A549 (cell line): ENCODE results near the gene DDX31. TPM values are rescaled to one million over a fixed set of nuclear protein-coding genes. Genes with fewer than 3 reads are reported as not detected.

Source experiments
- ATAC-seq, 2 experiments: fragments of 200-7000 bp in 1 of 2; fragments of >200 bp in 1 of 2; cut with Nextera tagmentation in 1 of 2; cut with Tn5 transposase in 1 of 2; 3 replicates each; pipeline versions ENCODE4 v1.8.0 to v1.9.1; 2018 to 2020; ENCODE audit warnings: mild to moderate bottlenecking in 1 of 2, moderate library complexity in 1 of 2
- CTCF ChIA-PET: fragments of 300-600 bp; sonication (Branson Sonifier 250); formaldehyde crosslinking; extraction: SDS; loops from one replicate; lab custom pipeline; 2021; ENCODE audit warnings: antibody characterized with exemption, inconsistent platforms; lab: Yijun Ruan, JAX
- POLR2A ChIA-PET: fragments of 350-600 bp; formaldehyde crosslinking; extraction: SDS; loops from one replicate; lab custom pipeline; 2021; ENCODE audit warnings: antibody characterized with exemption, inconsistent platforms; lab: Yijun Ruan, JAX
- DNase-seq, 2 experiments: peaks; one replicate each; pipeline versions ENCODE4 v3.0.0 to v3.0.0-alpha.2; 2011 to 2016; ENCODE audit warnings: low read depth in 1 of 2, low spot score in 1 of 2
- FAIRE-seq: peaks from 2 replicates; lab custom pipeline; 2011; peaks lifted over from hg19 to GRCh38; lab: Jason Lieb, UNC
- H3K27ac ChIP-seq, 2 experiments: fragments of >200 bp; sonication (Bioruptor Twin); formaldehyde crosslinking; 3 replicates each; pipeline ENCODE4 v1.5.1; 2016 to 2017
- H3K4me1 ChIP-seq: fragments of >200 bp; sonication (Bioruptor Twin); formaldehyde crosslinking; 3 replicates; pipeline ENCODE4 v1.6.1; 2016
- H3K4me2 ChIP-seq: fragments of >200 bp; sonication (Bioruptor Twin); formaldehyde crosslinking; 3 replicates; pipeline ENCODE4 v1.6.1; 2016
- H3K4me3 ChIP-seq: fragments of >200 bp; sonication (Bioruptor Twin); formaldehyde crosslinking; 3 replicates; pipeline ENCODE4 v1.5.1; 2016
- H3K9me3 ChIP-seq: fragments of >200 bp; sonication (Bioruptor Twin); formaldehyde crosslinking; 3 replicates; pipeline ENCODE4 v1.6.1; 2016
- BHLHE40 ChIP-seq: IDR thresholded peaks from 2 replicates; pipeline ENCODE4 v1.6.1; 2012; ENCODE audit warnings: low read depth, low read length, inconsistent platforms
- CBX2 ChIP-seq: fragments of 200-600 bp; sonication (generic); IDR thresholded peaks from 2 replicates; pipeline ENCODE4 v1.6.1; 2016; ENCODE audit warnings: low read depth, mild to moderate bottlenecking, borderline replicate concordance
- CHD2 ChIP-seq: fragments of 150-350 bp; IDR thresholded peaks from 2 replicates; pipeline ENCODE4 v1.6.1; 2014; ENCODE audit warnings: low read length; ENCODE audit not compliant: partially characterized antibody
- ESRRA ChIP-seq: fragments of 150-350 bp; IDR thresholded peaks from 2 replicates; pipeline ENCODE4 v1.6.1; 2014; ENCODE audit warnings: mild to moderate bottlenecking, low read length, borderline replicate concordance
- FOSL2 ChIP-seq, 2 experiments: fragments of 450-650 bp in 1 of 2; fragments of >200 bp in 1 of 2; sonication (Bioruptor Twin) in 1 of 2; formaldehyde crosslinking; IDR thresholded peaks; 2 replicates each; pipeline versions ENCODE4 v1.5.0 to v1.6.1; 2016 to 2020; ENCODE audit warnings: mild to moderate bottlenecking in 1 of 2, moderate library complexity in 1 of 2
- HDAC2 ChIP-seq: fragments of 200-600 bp; sonication (generic); IDR thresholded peaks from 2 replicates; pipeline ENCODE4 v1.6.1; 2016
- HES2 ChIP-seq: fragments of >200 bp; sonication (Bioruptor Twin); formaldehyde crosslinking; IDR thresholded peaks from 2 replicates; pipeline ENCODE4 v1.6.1; 2016
- HEYL ChIP-seq: fragments of 250-450 bp; sonication (Bioruptor Pico); IDR thresholded peaks from 2 replicates; pipeline ENCODE4 v1.8.0; 2021; ENCODE audit warnings: mild to moderate bottlenecking, moderate library complexity
- HOXB5 ChIP-seq: fragments of 250-450 bp; sonication (Bioruptor Pico); IDR thresholded peaks from 2 replicates; pipeline ENCODE4 v1.5.0; 2020; ENCODE audit warnings: mild to moderate bottlenecking, moderate library complexity
- JUNB ChIP-seq: fragments of >200 bp; sonication (Bioruptor Twin); formaldehyde crosslinking; IDR thresholded peaks from 2 replicates; pipeline ENCODE4 v1.6.1; 2016
- KDM1A ChIP-seq: fragments of 200-600 bp; sonication (generic); IDR thresholded peaks from 2 replicates; pipeline ENCODE4 v1.6.1; 2016; ENCODE audit warnings: low read depth, mild to moderate bottlenecking
- NPAS2 ChIP-seq: fragments of 250-450 bp; sonication (Bioruptor Pico); IDR thresholded peaks from 2 replicates; pipeline ENCODE4 v1.8.0; 2022; ENCODE audit warnings: mild to moderate bottlenecking, moderate library complexity, borderline replicate concordance
- PBX3 ChIP-seq: IDR thresholded peaks from 2 replicates; pipeline ENCODE4 v1.6.1; 2012
- PHF8 ChIP-seq: fragments of 200-600 bp; sonication (generic); IDR thresholded peaks from 2 replicates; pipeline ENCODE4 v1.6.1; 2016; ENCODE audit warnings: low read depth, mild to moderate bottlenecking, antibody characterized with exemption, moderate library complexity, borderline replicate concordance
- POLR2A ChIP-seq: IDR thresholded peaks from 2 replicates; pipeline ENCODE4 v1.6.1; 2012; ENCODE audit warnings: mild to moderate bottlenecking, low read length
- POLR2AphosphoS2 ChIP-seq: conservative IDR thresholded peaks from 2 replicates; pipeline ENCODE4 v1.6.1; 2012; ENCODE audit warnings: low read length, improper control_type of control experiment, inconsistent platforms
- RAD21 ChIP-seq, 2 experiments: fragments of >200 bp in 1 of 2; sonication (Bioruptor Twin) in 1 of 2; formaldehyde crosslinking in 1 of 2; IDR thresholded peaks in 1 of 2; conservative IDR thresholded peaks in 1 of 2; 2 replicates in 1 of 2; 3 replicates in 1 of 2; pipeline ENCODE4 v1.6.1; 2012 to 2018; ENCODE audit warnings: inconsistent platforms in 1 of 2
- RARB ChIP-seq: fragments of 250-450 bp; sonication (Bioruptor Pico); IDR thresholded peaks from 2 replicates; pipeline ENCODE4 v1.8.0; 2021; ENCODE audit warnings: mild to moderate bottlenecking, moderate library complexity
- SREBF2 ChIP-seq: fragments of 450-650 bp; IDR thresholded peaks from 2 replicates; pipeline ENCODE4 v1.6.1; 2014; ENCODE audit warnings: mild to moderate bottlenecking, moderate library complexity
- ZFP36 ChIP-seq: fragments of 450-650 bp; IDR thresholded peaks from 2 replicates; pipeline ENCODE4 v1.6.1; 2014; ENCODE audit warnings: borderline replicate concordance; ENCODE audit not compliant: partially characterized antibody
- ZNF302 ChIP-seq: fragments of 250-450 bp; sonication (Bioruptor Pico); IDR thresholded peaks from 2 replicates; pipeline ENCODE4 v1.9.0; 2021; ENCODE audit warnings: inconsistent platforms, mild to moderate bottlenecking, moderate library complexity
- ZSCAN20 ChIP-seq: fragments of 250-450 bp; sonication (Bioruptor Pico); IDR thresholded peaks from 2 replicates; pipeline ENCODE4 v1.8.0; 2022; ENCODE audit warnings: mild to moderate bottlenecking, moderate library complexity
- WGBS: methylation state at CpG from one replicate; pipeline ENCODE4 v1.1.6; 2017; ENCODE audit errors: missing lambda C conversion rate; 5-methylcytosine and 5-hydroxymethylcytosine counted together
- polyA plus RNA-seq, 4 experiments: library from polyadenylated mRNA; depleted of rRNA in 3 of 4; stranded (reverse); fragments of >200 nt; fragmentation: RNase III in 1 of 4; extraction: RNeasy Plus Mini Kit Qiagen cat#74134 plus additional on column Dnase treatment in 1 of 4; gene quantifications; 2 replicates in 3 of 4; 3 replicates in 1 of 4; pipeline ENCODE4 v1.2.3, GENCODE V29; 2011 to 2017
- TF ChIP-seq, protein P1 (sequence below): fragments of >200 bp; sonication (Bioruptor Twin); formaldehyde crosslinking; IDR thresholded peaks from 3 replicates; pipeline ENCODE4 v1.5.1; 2016
- TF ChIP-seq, protein P2 (sequence below): fragments of 250-450 bp; sonication (Bioruptor Pico); IDR thresholded peaks from 2 replicates; pipeline ENCODE4 v1.5.0; 2020; ENCODE audit warnings: low read depth, mild to moderate bottlenecking, moderate library complexity
- TF ChIP-seq, protein P3 (sequence below): fragments of 200-600 bp; sonication (generic); IDR thresholded peaks from 2 replicates; pipeline ENCODE4 v1.6.1; 2016; ENCODE audit warnings: antibody characterized with exemption, mild to moderate bottlenecking, moderate library complexity
- TF ChIP-seq, protein P4 (sequence below): IDR thresholded peaks from 2 replicates; pipeline ENCODE4 v1.6.1; 2012; ENCODE audit warnings: low read depth, borderline replicate concordance

The DDX31 gene
- polyA plus RNA-seq, 2 of the 4 experiments (the other 2 are of a cell fraction) = 20.0 to 30.1 TPM

- Histone ChIP-seq H3K9me3 (no peaks in the 10 kb centered on the region), H3K27ac (no peak overlapping the region), H3K4me2 (no peak overlapping the region), H3K4me3 (no peak overlapping the region), H3K4me1 (no peaks in the 10 kb centered on the region)
- no peak for FAIRE-seq
- POLR2A ChIA-PET = no interaction called here
- WGBS = 59% methylated on average over 3 of the region's 3 CpGs
- CTCF ChIA-PET = interaction anchor here (0.5 to 4.2 kb wide), 3 partner anchors 21 to 331 kb away, joined by 3 to 15 read pairs (median 3); no protein-coding TSS in a partner anchor
- DNase-seq = no peak
- no peak for ATAC-seq
- no peak for TF ChIP-seq POLR2AphosphoS2
- TF ChIP-seq PHF8 = no peak
- no peak for TF ChIP-seq NPAS2 (CRISPR knock-in tag)
- no peak for TF ChIP-seq CBX2
- TF ChIP-seq RAD21 (conservative IDR thresholded peaks at IDR 0.05 in 1 of 2, IDR thresholded peaks at IDR 0.05 in 1 of 2) = no peak
- TF ChIP-seq CHD2 = no peak
- TF ChIP-seq, protein P1, sequence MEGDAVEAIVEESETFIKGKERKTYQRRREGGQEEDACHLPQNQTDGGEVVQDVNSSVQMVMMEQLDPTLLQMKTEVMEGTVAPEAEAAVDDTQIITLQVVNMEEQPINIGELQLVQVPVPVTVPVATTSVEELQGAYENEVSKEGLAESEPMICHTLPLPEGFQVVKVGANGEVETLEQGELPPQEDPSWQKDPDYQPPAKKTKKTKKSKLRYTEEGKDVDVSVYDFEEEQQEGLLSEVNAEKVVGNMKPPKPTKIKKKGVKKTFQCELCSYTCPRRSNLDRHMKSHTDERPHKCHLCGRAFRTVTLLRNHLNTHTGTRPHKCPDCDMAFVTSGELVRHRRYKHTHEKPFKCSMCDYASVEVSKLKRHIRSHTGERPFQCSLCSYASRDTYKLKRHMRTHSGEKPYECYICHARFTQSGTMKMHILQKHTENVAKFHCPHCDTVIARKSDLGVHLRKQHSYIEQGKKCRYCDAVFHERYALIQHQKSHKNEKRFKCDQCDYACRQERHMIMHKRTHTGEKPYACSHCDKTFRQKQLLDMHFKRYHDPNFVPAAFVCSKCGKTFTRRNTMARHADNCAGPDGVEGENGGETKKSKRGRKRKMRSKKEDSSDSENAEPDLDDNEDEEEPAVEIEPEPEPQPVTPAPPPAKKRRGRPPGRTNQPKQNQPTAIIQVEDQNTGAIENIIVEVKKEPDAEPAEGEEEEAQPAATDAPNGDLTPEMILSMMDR = no peak
- TF ChIP-seq FOSL2 (IDR thresholded peaks at IDR 0.05) = no peak
- no peak for TF ChIP-seq FOSL2 (CRISPR knock-in tag; IDR thresholded peaks at IDR 0.05)
- TF ChIP-seq RARB (CRISPR knock-in tag) = no peak
- TF ChIP-seq HDAC2 = no peak
- TF ChIP-seq KDM1A = no peak
- no peak for TF ChIP-seq ESRRA
- TF ChIP-seq PBX3 = no peak
- TF ChIP-seq ZFP36 = no peak
- TF ChIP-seq BHLHE40 = no peak
- TF ChIP-seq HOXB5 (CRISPR knock-in tag) = no peak
- TF ChIP-seq, protein P2, sequence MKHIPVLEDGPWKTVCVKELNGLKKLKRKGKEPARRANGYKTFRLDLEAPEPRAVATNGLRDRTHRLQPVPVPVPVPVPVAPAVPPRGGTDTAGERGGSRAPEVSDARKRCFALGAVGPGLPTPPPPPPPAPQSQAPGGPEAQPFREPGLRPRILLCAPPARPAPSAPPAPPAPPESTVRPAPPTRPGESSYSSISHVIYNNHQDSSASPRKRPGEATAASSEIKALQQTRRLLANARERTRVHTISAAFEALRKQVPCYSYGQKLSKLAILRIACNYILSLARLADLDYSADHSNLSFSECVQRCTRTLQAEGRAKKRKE (CRISPR knock-in tag) = no peak
Measured at GRCh38 chr9:132596200-132596599, 73.6 kb downstream of the DDX31 start.

- Histone ChIP-seq H3K27ac (no peak overlapping the region), H3K4me1 (no peaks in the 10 kb centered on the region), H3K4me2 (no peak overlapping the region), H3K9me3 (no peaks in the 10 kb centered on the region), H3K4me3 (no peak overlapping the region)
- no peak for DNase-seq
- ATAC-seq = no peak
- FAIRE-seq = no peak
- POLR2A ChIA-PET = no interaction called here
- CTCF ChIA-PET = interaction anchor here (0.5 to 4.2 kb wide), 3 partner anchors 20 to 332 kb away, joined by 3 to 15 read pairs (median 3); no protein-coding TSS in a partner anchor
- 88% methylated on average over 6 of the region's 6 CpGs for WGBS
- no peak for TF ChIP-seq SREBF2
- TF ChIP-seq ZNF302 (CRISPR knock-in tag) = no peak
- no peak for TF ChIP-seq ZSCAN20 (CRISPR knock-in tag)
- TF ChIP-seq, protein P3, sequence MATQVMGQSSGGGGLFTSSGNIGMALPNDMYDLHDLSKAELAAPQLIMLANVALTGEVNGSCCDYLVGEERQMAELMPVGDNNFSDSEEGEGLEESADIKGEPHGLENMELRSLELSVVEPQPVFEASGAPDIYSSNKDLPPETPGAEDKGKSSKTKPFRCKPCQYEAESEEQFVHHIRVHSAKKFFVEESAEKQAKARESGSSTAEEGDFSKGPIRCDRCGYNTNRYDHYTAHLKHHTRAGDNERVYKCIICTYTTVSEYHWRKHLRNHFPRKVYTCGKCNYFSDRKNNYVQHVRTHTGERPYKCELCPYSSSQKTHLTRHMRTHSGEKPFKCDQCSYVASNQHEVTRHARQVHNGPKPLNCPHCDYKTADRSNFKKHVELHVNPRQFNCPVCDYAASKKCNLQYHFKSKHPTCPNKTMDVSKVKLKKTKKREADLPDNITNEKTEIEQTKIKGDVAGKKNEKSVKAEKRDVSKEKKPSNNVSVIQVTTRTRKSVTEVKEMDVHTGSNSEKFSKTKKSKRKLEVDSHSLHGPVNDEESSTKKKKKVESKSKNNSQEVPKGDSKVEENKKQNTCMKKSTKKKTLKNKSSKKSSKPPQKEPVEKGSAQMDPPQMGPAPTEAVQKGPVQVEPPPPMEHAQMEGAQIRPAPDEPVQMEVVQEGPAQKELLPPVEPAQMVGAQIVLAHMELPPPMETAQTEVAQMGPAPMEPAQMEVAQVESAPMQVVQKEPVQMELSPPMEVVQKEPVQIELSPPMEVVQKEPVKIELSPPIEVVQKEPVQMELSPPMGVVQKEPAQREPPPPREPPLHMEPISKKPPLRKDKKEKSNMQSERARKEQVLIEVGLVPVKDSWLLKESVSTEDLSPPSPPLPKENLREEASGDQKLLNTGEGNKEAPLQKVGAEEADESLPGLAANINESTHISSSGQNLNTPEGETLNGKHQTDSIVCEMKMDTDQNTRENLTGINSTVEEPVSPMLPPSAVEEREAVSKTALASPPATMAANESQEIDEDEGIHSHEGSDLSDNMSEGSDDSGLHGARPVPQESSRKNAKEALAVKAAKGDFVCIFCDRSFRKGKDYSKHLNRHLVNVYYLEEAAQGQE = no peak
- TF ChIP-seq, protein P4, sequence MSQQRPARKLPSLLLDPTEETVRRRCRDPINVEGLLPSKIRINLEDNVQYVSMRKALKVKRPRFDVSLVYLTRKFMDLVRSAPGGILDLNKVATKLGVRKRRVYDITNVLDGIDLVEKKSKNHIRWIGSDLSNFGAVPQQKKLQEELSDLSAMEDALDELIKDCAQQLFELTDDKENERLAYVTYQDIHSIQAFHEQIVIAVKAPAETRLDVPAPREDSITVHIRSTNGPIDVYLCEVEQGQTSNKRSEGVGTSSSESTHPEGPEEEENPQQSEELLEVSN = no peak
- no peak for TF ChIP-seq HES2
- no peak for TF ChIP-seq ESRRA
- no peak for TF ChIP-seq CBX2
- no peak for TF ChIP-seq RAD21 (conservative IDR thresholded peaks at IDR 0.05 in 1 of 2, IDR thresholded peaks at IDR 0.05 in 1 of 2)
- TF ChIP-seq HEYL (CRISPR knock-in tag) = no peak
- no peak for TF ChIP-seq KDM1A
- TF ChIP-seq POLR2A = no peak
- no peak for TF ChIP-seq PBX3
- no peak for TF ChIP-seq JUNB
- TF ChIP-seq, protein P2 (CRISPR knock-in tag) = no peak
Measured at GRCh38 chr9:132595319-132595718, 74.5 kb downstream of the DDX31 start.
